WTC11 (cell line): ENCODE results near the gene GSG1L2.

Experiments
- CBFB ChIP-seq: sonication (generic); formaldehyde crosslinking; IDR thresholded peaks from 2 replicates; pipeline ENCODE4 v1.8.1; 2022; ENCODE audit warnings: mild to moderate bottlenecking, low read depth, missing genetic modification reagents
- CTCF ChIP-seq: fragments of 200-600 bp; IDR thresholded peaks from 2 replicates; pipeline ENCODE4 v1.8.0; 2022; ENCODE audit warnings: antibody characterized with exemption
- MLX ChIP-seq: sonication (generic); formaldehyde crosslinking; IDR thresholded peaks from 2 replicates; pipeline ENCODE4 v1.8.1; 2023; ENCODE audit warnings: mild to moderate bottlenecking, missing genetic modification reagents, moderate library complexity
- USF1 ChIP-seq: sonication (generic); formaldehyde crosslinking; IDR thresholded peaks from 2 replicates; pipeline ENCODE4 v1.8.0; 2022; ENCODE audit warnings: mild to moderate bottlenecking, missing genetic modification reagents
- ZNF263 ChIP-seq: sonication (generic); formaldehyde crosslinking; IDR thresholded peaks from 2 replicates; pipeline ENCODE4 v1.8.1; 2022; ENCODE audit warnings: low read depth, mild to moderate bottlenecking, moderate library complexity, missing genetic modification reagents

GRCh38 chr17:9766970-9767369 is 54.9 kb downstream of the GSG1L2 start:
- no peak for TF ChIP-seq USF1 (CRISPR knock-in tag)
- no peak for TF ChIP-seq CBFB
- no peak for TF ChIP-seq CTCF
- TF ChIP-seq MLX (CRISPR knock-in tag) = no peak
- no peak for TF ChIP-seq ZNF263 (CRISPR knock-in tag)
